GM18951 (cell line): ENCODE results near the gene PARD6B.
"Not testable (repeated sequence)": the region's sequence is repeated elsewhere in the genome, so short reads cannot be mapped to it uniquely, and the experiment has no call there.

Experiments
- POLR2A ChIP-seq: IDR thresholded peaks from 4 replicates; pipeline ENCODE4 v1.6.1; 2011; ENCODE audit warnings: mild to moderate bottlenecking; ENCODE audit not compliant: insufficient read length, insufficient read depth; ENCODE audit errors: extremely low read depth
- in situ Hi-C: fragments of 300-500 bp; cut with MboI; formaldehyde crosslinking; loops from one replicate; pipeline ENCODE4 v1.12.0; 2022; ENCODE audit warnings: low sequenced_read_pairs, mixed read lengths, inconsistent platforms; ENCODE audit not compliant: unreplicated experiment

The PARD6B gene

GRCh38 chr20:50754420-50754819 is 23.0 kb downstream of the PARD6B start:
- in situ Hi-C loops = no loop called here
- no peak for TF ChIP-seq POLR2A

GRCh38 chr20:50756447-50756846 is 25.1 kb downstream of the PARD6B start:
- in situ Hi-C loops = no loop called here
- TF ChIP-seq POLR2A = no peak

GRCh38 chr20:50758469-50758868 is 27.1 kb downstream of the PARD6B start:
- in situ Hi-C loops = no loop called here
- TF ChIP-seq POLR2A = no peak

- in situ Hi-C loops = no loop called here
- TF ChIP-seq POLR2A = no peak
Measured at GRCh38 chr20:50758992-50759391, 27.6 kb downstream of the PARD6B start.

GRCh38 chr20:50759678-50760077 is 28.3 kb downstream of the PARD6B start:
- no peak for TF ChIP-seq POLR2A
- in situ Hi-C loops = no loop called here

- TF ChIP-seq POLR2A = no peak
- in situ Hi-C loops = no loop called here
Measured at GRCh38 chr20:50762045-50762422, 30.7 kb downstream of the PARD6B start.

- in situ Hi-C loops = no loop called here
- TF ChIP-seq POLR2A = no peak
Measured at GRCh38 chr20:50762435-50763220, 31.2 kb downstream of the PARD6B start.

- in situ Hi-C loops = not testable (repeated sequence)
Measured at GRCh38 chr20:50763550-50764458, 32.4 kb downstream of the PARD6B start.

GRCh38 chr20:50765251-50765650 is 33.9 kb downstream of the PARD6B start:
- in situ Hi-C loops = not testable (repeated sequence)

GRCh38 chr20:50765674-50766073 is 34.3 kb downstream of the PARD6B start:
- no peak for TF ChIP-seq POLR2A
- in situ Hi-C loops = no loop called here

- in situ Hi-C loops = not testable (repeated sequence)
Measured at GRCh38 chr20:50766955-50767809, 35.8 kb downstream of the PARD6B start.

- in situ Hi-C loops = not testable (repeated sequence)
Measured at GRCh38 chr20:50768991-50769390, 37.6 kb downstream of the PARD6B start.

- in situ Hi-C loops = not testable (repeated sequence)
Measured at GRCh38 chr20:50769551-50770085, 38.2 kb downstream of the PARD6B start.

GRCh38 chr20:50771419-50772080 is 40.2 kb downstream of the PARD6B start:
- in situ Hi-C loops = not testable (repeated sequence)
